GM19099 (cell line): ENCODE measurements around the gene RYR3.

Experiments
- POLR2A ChIP-seq: IDR thresholded peaks from 3 replicates; pipeline ENCODE4 v1.6.1; 2011; ENCODE audit warnings: low read depth; ENCODE audit not compliant: insufficient read length; ENCODE audit errors: extremely low read depth

Gene RYR3

GRCh38 chr15:33309602-33310276 lies 1.0 kb upstream of the RYR3 start:
- no peak for TF ChIP-seq POLR2A

- no peak for TF ChIP-seq POLR2A
Observed at GRCh38 chr15:33311312-33311971, 675 bp downstream of the RYR3 start.

- no peak for TF ChIP-seq POLR2A
Observed at GRCh38 chr15:33313491-33313890, 2.7 kb downstream of the RYR3 start.

GRCh38 chr15:33314069-33314468 lies 3.3 kb downstream of the RYR3 start:
- no peak for TF ChIP-seq POLR2A

DNA sequence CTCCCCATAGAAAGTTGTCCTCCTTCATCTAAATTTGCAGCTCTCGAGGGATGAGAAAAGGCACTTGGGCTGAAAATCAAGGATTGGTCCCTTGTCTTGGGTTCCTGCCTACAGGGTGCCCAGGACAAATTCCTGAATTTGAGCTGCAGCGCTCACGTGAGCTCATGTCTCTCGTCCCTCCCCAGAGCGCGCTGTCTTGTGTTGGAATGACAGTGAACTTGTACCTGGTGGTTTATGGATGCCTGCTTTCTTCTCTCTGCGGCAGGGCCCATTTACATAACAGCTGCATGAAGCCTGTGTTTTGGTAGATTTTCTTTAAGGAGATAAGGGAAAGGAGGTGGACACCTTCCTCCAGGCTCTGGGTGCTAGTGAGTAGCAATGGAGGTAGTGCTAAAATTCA lies 4.3 kb downstream of the RYR3 start:
- no peak for TF ChIP-seq POLR2A

DNA sequence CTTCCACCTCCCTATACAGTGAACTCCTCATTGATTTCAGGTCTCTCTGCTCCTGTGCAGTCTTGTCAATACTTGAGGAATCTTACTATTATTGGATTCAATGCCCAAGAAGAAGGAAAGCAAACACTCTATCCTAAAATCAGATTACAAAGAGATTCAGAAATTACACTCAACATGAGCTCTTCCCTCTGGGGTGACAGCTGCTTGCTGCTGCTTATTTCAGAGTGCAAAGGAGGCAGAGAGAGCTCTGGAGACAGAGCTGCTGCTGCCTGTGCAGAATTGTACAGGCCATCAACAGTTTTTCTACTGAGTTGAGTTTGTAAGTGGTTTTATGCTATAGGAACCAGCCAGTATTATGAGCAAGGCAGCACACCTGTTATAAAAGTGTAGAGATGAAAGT lies 7.1 kb downstream of the RYR3 start:
- no peak for TF ChIP-seq POLR2A

DNA sequence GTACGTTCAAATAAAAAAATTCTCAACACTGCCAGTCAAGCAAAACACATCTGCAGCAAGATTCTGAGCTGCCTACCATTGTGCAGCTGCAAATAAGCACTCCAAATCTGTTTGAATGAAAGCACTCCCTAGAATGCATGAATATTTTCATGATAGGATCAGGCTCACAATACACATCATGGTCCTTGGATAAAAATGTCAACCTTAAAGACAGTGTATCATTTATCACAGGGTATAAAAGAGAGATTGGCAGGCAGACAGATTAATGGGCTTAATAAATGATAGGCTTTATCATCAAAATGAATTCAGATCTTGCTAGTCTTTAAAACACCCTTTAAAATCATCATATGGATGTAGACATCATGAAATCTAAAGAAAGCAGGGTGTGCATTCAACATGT lies 9.2 kb downstream of the RYR3 start:
- TF ChIP-seq POLR2A, result no peak

- no peak for TF ChIP-seq POLR2A
Observed at GRCh38 chr15:33322091-33322490, 11.3 kb downstream of the RYR3 start.

DNA sequence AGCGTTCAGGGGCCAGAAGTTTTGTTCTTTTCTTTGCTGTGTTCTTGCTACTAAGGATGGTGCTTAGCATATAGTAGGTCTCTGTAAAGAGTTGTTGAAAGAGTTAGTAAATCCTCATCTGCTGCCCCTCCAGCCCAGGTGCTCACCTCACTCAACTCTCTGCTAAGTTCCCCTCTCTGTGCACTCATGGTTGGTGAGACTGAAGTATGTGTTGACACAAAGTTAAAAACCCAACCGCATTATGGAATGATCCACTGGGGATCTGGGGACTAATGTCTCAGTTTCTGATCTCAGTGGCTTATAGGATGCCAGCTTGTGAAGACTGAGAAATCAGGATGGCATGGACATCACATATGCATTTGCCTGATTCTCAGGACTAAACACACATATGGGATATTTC lies 13.8 kb downstream of the RYR3 start:
- no peak for TF ChIP-seq POLR2A

GRCh38 chr15:33326908-33327307 lies 16.1 kb downstream of the RYR3 start:
- no peak for TF ChIP-seq POLR2A

DNA sequence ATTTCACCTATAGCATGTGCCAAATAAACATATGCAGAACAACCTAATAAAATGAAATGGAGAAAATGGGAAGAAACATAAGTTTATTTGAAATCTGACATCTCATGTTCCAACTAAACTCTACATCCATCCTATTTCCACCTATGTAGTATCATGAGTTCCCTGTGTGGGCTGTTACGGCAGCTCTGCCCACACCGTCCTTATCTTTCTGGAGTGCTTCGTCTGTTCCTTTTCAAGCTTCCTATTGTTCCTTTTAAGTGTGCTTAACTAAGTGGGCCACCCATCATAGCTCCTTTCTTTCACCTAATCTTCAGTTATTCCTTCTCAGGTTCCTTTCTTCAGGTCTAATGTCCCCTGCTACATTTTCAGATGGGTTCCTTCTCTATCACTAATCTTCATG lies 17.3 kb downstream of the RYR3 start:
- TF ChIP-seq POLR2A, result no peak

DNA sequence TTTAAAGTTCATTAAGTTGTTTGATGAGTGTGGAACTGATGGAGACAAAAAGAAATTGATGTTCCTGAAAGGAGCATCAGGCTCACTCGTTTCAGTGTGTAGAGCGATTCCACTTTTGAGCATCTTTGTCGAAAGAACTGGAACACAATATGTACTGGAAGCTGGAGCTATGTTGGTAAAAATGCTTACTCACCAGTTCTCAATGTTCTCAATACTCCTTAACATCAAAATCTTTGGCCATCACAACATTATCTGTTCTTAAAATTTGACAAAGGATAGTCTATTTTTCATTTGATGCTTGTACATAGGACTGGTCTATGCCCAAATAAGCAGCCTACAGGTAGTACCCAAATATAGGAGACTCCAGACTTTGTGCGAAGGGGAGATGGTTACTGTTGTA lies 18.7 kb downstream of the RYR3 start:
- TF ChIP-seq POLR2A, result no peak

- TF ChIP-seq POLR2A, result no peak
Observed at GRCh38 chr15:33330931-33331330, 20.2 kb downstream of the RYR3 start.

GRCh38 chr15:33341953-33342352 lies 31.2 kb downstream of the RYR3 start:
- TF ChIP-seq POLR2A, result no peak

- TF ChIP-seq POLR2A, result no peak
Observed at GRCh38 chr15:33343275-33343674, 32.5 kb downstream of the RYR3 start.

- no peak for TF ChIP-seq POLR2A
Observed at GRCh38 chr15:33344111-33344510, 33.3 kb downstream of the RYR3 start.

GRCh38 chr15:33344530-33344929 lies 33.8 kb downstream of the RYR3 start:
- TF ChIP-seq POLR2A, result no peak
